ENCODE results near the gene TRMT61A. TPM values are rescaled to one million over a fixed set of nuclear protein-coding genes. Genes with fewer than 3 reads are reported as not detected.

The TRMT61A gene
- total and polyA plus RNA-seq, 9 of the 15 experiments (the other 6 are each of a cell fraction or from before 2014, with no cell fraction given) = 0.10 to 24.8 (median 5.1) TPM

GRCh38 chr14:103489621-103490020 is 39.4 kb upstream of the TRMT61A start:
- H3K27ac ChIP-seq (ENCODE audit: extremely low read depth, low read depth, low read length) = no peak overlapping the region
- H3K36me3 ChIP-seq (ENCODE audit: control insufficient read depth, insufficient read depth, low read length) = peaks cover 52% of the 10 kb centered on the region
- intact Hi-C loops (cut with micrococcal nuclease) (no loop called here), in situ Hi-C loops (cut with MboI) (no loop called here)
- H3K9ac ChIP-seq (ENCODE audit: insufficient read depth in 1 of 2, low read depth in 2 of 2, low read length in 2 of 2) = no peak overlapping the region
- no peak for DNase-seq (ENCODE audit: extremely low read depth in 1 of 4, low spot score in 3 of 4)
- ChIA-PET POLR2A (interaction anchor here (0.6 to 1.6 kb wide), 3 partner anchors 10 to 333 kb away, joined by 3 read pairs; no protein-coding TSS in a partner anchor), CTCF (ENCODE audit: low intra/inter-chr PET ratio) (no interaction called here)
- no peak overlapping the region for H2AFZ ChIP-seq (ENCODE audit: low read depth, low read length)
- H3K27me3 ChIP-seq (ENCODE audit: control insufficient read depth in 2 of 2, insufficient read depth in 2 of 2, low read length in 2 of 2) = no peaks in the 10 kb centered on the region
- ATAC-seq = no peak
- no peak overlapping the region for H3K4me3 ChIP-seq
- no TSS peak for BruUV-seq (replicated peaks)
- H4K20me1 ChIP-seq (replicated peaks; ENCODE audit: control insufficient read depth, insufficient read depth, low read length) = no peaks in the 10 kb centered on the region
- H3K4me2 ChIP-seq (ENCODE audit: insufficient read depth, low read length) = no peak overlapping the region
- no peaks in the 10 kb centered on the region for H3K79me2 ChIP-seq (ENCODE audit: control insufficient read depth, insufficient read depth, low read length)
- no peak for TF ChIP-seq ARNT (IDR thresholded peaks at IDR 0.05)
- TF ChIP-seq ZNF79 (CRISPR knock-in tag; IDR thresholded peaks at IDR 0.05; ENCODE audit: low read depth) = no peak
- no peak for TF ChIP-seq CEBPG (CRISPR knock-in tag; IDR thresholded peaks at IDR 0.05)
- no peak for TF ChIP-seq CEBPG (tag; conservative IDR thresholded peaks at IDR 0.05 in 1 of 2, IDR thresholded peaks at IDR 0.05 in 1 of 2)
- FAIRE-seq = no peak
- H3K9me3 ChIP-seq (replicated peaks; ENCODE audit: control insufficient read depth, insufficient read depth, low read depth, low read length) = no peaks in the 10 kb centered on the region
- H3K9me1 ChIP-seq (ENCODE audit: control insufficient read depth, insufficient read depth, low read length) = no peaks in the 10 kb centered on the region
- no peaks in the 10 kb centered on the region for H3K4me1 ChIP-seq (replicated peaks in 1 of 2; ENCODE audit: control insufficient read depth in 2 of 2, insufficient read depth in 2 of 2, low read length in 2 of 2)
- WGBS (ENCODE audit: insufficient coverage, low coverage, missing lambda C conversion rate) = 79% methylated on average over 1 of the region's 2 CpGs

- Histone ChIP-seq H3K79me2 (ENCODE audit: control insufficient read depth, insufficient read depth, low read length) (no peaks in the 10 kb centered on the region), H3K4me2 (ENCODE audit: insufficient read depth, low read length) (no peak overlapping the region), H3K9ac (ENCODE audit: insufficient read depth in 1 of 2, low read depth in 2 of 2, low read length in 2 of 2) (peak overlapping the region in 1 of 2 experiments; percentile 61; a peak in 1 of 4 replicates), H3K9me3 (replicated peaks; ENCODE audit: control insufficient read depth, insufficient read depth, low read depth, low read length) (no peaks in the 10 kb centered on the region), H3K27ac (ENCODE audit: extremely low read depth, low read depth, low read length) (no peak overlapping the region), H3K36me3 (ENCODE audit: control insufficient read depth, insufficient read depth, low read length) (peaks cover 55% of the 10 kb centered on the region), H3K4me3 (no peak overlapping the region), H3K9me1 (ENCODE audit: control insufficient read depth, insufficient read depth, low read length) (no peaks in the 10 kb centered on the region), H3K4me1 (replicated peaks in 1 of 2; ENCODE audit: control insufficient read depth in 2 of 2, insufficient read depth in 2 of 2, low read length in 2 of 2) (no peaks in the 10 kb centered on the region), H2AFZ (ENCODE audit: low read depth, low read length) (no peak overlapping the region), H4K20me1 (replicated peaks; ENCODE audit: control insufficient read depth, insufficient read depth, low read length) (no peaks in the 10 kb centered on the region), H3K27me3 (ENCODE audit: control insufficient read depth in 2 of 2, insufficient read depth in 2 of 2, low read length in 2 of 2) (no peaks in the 10 kb centered on the region)
- DNase-seq (ENCODE audit: extremely low read depth in 1 of 4, low spot score in 3 of 4) = no peak
- 94% methylated on average over 10 of the region's 10 CpGs for WGBS (ENCODE audit: insufficient coverage, low coverage, missing lambda C conversion rate)
- POLR2A ChIA-PET = no interaction called here
- no TSS peak for BruUV-seq (replicated peaks)
- intact Hi-C loops (cut with micrococcal nuclease) (no loop called here), in situ Hi-C loops (cut with MboI) (no loop called here)
- ATAC-seq = no peak
- no peak for FAIRE-seq
- no peak for TF ChIP-seq ZNF134 (CRISPR knock-in tag; conservative IDR thresholded peaks at IDR 0.05)
- CTCF ChIA-PET (ENCODE audit: low intra/inter-chr PET ratio) = no interaction called here
Observed at GRCh38 chr14:103491691-103492090, 37.3 kb upstream of the TRMT61A start.

Data from K562 (cell line).